CD4-positive, alpha-beta T cell treated with Interleukin-21 for 1 hour (primary cell): ENCODE results near the gene SRGAP3.

Experiments
- DNase-seq: peaks from one replicate; pipeline ENCODE4 v3.0.0-alpha.2; 2020

SRGAP3 gene

DNA sequence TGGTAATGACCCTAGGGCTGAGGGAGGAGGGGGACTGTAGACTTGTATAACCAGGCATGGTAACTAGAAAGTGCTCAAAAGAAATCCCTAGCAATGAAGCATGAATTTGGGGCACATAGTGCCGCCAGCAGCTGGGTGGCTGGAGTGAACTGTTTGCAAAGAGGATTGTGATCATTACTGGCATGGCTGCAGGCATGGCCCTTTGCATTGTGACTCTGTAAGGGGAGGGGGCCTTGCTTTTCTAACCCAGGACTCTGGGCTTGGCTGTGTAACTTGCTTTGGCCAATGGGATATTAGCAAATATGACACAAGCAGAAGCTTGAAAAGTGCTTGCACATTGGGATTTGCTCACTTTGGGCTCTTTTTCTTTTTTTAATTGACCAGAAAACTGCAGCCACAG is 173.7 kb downstream of the SRGAP3 start:
- DNase-seq: no peak

DNA sequence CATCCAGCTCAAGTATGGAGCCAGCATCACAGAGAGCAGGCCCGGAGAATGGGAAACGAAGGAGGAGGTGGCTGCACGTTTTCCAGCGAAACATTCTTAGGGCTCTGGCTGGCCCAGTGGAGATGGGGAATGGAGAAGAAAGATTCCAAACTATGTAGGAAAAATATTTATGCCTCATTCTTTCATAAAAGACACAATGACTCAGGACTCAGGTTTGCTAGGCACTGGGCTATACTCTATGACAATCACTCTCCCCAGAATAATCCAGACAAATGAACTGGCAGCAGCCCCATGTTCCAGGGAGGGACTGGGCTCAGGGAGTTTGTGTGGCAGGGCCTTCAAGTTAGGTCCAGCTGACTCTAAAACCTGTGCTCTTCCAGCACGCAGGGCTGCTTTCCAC is 175.4 kb downstream of the SRGAP3 start:
- no peak for DNase-seq

DNA sequence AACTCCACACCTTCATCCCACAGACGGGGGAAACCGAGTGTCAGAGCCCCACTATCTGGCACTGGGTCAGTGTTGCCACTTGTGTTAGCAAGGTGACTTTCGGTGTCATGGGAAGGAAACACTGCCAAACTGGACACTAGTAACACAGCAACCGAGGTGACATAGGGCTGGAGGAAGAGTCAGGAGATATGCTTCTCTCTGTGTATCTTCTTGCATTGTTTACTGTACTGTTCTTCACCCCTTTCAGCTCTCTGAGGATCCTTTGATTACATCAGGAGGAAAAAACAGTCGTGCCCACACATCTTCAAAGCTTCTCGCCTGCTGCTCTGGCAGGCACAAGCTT is 176.8 kb downstream of the SRGAP3 start:
- DNase-seq: no peak

DNA sequence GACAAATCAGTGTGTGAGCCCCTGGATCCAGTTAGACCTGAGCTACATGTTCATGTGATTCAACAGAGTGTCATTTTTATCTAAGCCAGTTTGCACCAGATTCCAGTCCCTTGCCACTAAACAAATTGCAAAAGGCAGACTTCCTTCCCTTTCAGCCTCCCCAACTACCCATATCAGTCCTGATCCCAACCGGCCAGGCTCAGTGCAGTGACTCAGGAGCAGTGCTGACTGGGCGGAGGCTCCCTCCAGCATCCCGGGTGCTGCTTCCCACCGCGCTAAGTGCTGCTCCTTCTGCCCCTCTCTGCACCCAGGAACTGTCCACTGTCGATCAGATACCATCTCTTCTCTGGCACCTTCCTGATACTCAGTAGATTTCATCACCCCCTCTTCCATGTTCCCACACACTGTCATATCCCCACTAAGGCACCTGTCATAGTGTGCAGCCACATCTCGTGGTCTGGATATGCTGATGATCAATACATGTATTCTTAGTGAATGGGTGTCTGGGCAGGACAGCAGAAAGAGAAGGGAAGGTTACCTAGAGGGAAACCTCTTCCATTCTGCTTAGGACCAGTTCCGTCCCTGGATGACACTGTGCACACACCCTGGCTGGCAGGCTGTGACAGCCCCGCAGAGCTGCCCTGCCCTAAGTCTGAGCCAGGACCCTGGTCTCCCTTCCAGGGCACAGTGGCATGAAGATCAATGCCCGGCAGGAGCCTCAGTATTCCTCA is 177.3 kb downstream of the SRGAP3 start:
- no peak for DNase-seq

DNA sequence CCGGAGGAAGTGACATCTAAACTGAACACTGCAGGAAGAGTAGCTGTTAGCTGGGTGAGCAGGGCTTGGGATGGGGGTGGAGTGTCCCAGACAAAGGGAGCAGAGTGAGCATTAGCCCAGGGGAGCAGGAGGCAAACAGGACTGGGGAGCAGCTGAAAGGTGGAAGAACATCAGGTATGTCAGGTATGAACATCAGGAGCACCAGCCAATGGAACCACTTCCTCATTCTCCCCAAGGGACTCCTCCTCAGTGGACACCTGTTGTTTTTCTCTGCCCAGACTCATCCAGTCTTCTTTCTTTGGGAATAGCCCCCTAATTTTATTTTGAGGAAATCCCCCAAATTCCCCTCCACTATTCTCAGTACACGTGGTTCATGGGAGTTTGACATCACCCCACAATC is 178.5 kb downstream of the SRGAP3 start:
- no peak for DNase-seq

DNA sequence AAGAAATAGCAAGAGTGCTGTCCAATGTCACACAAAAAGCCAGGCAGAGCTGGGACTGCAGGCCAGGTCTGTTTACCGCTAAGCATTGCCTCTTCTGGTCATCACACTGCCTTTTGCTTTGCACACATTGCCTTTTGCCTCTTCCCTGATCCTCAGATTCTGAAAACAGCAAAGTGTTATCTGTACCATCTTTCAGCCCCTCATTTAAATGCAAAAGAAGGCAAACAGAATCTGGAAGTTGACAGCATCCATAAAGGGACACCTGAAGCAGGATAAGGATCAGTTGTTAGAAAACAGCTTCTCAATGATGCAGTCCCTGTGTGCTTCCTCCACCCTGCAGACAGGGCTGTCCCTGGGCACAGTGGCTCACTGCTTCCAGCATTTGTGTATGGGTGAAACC is 179.5 kb downstream of the SRGAP3 start:
- no peak for DNase-seq

DNA sequence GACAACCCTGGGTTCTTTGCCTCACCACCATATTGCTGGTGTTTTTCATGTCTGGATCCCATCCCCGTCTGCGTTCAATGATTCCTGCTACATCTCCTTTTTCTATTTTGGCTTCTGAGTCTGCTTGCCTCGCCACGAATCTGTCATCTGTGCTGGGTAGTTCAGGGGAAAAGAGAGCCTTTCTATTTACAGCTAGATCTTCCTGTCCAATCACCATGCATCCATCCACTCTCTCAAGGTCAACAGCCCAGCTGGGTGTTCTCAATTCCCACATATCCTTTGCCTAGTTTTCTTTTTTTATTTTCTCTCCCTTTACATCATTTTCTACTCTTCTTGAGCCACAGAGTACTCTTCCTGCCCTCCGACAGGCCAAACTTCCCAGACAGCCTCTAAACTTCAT is 181.4 kb downstream of the SRGAP3 start:
- no peak for DNase-seq

DNA sequence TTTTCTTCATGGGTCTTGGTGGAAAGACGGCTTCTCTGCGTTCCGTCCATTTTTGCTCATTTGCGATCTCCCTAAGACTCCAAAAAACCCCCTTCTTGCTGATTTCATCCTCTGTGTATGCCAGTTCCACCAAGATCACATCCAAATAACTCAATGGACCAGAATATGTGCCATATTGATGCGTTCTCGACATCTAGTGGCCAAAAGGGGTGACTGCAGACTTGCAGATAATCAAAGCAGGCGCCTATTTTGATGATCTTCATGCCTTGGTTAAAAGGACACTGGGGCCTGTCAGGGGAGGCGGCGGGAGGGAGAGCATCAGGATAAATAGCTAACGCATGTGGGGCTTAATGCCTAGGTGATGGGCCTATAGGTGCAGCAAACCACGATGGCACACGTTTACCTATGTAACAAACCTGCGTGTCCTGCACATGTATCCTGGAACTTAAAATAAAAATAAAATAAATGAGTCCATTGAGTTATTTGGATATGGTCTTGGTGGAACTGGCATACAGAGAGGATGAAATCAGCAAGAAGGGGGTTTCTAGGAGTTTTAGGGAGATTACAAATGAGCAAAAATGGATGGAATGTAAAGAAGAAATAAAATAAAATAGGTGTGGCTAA is 182.0 kb downstream of the SRGAP3 start:
- DNase-seq: peak; percentile 28

DNA sequence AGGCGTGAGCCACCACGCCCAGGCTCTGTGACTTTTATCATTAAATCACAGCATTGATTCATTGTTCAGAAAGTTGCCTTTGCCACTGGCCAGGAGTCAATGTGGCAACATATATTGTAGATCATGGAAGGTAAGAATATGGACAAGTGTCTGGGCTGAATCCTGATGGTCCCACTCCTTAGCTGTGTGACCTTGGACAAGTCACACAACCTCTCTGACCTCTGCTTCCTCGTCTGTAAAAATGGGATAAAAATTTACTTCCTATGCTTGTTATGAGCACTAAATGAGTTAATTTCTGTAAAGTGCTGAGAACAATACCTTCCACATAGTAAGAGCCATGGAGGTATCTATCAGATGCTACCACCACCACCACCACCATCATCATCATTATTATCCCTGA is 182.7 kb downstream of the SRGAP3 start:
- DNase-seq: no peak

DNA sequence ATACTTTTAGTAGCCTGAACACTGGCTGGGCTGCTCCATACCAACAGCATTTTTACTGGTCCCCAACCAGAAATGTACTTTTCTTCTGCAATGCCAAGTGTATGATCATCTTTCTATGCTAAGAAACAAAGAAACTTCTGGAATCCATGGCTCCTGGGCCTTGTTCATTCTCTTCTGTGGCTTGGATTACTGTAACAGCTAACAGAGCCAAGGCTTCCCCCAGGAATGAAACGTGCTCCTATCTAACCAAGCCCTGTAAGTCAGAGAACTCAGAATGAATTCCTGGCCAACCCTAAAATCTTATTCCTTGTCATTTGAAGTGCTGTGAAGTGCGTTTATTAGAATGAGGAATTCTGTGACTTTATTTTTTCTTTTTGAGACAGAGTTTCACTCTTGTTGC is 183.3 kb downstream of the SRGAP3 start:
- DNase-seq: no peak

DNA sequence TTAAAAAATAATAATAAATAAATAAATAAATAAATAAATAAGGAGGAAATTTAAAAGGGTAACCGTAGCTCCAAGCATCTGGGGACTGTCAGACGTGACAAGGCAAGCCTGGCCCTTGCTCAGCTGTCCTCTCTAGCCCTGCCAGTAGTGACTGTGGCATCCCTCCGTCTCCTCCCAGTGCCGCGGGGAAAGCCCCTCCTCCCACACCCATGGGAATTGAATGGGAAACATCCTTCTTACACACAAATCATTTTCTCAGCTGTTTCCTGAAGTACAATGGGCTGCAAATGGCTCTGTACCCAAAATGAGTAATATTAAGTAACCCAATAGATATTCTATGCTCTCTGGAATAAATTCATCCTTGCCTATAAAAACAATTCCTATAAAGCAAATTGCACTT is 184.6 kb downstream of the SRGAP3 start:
- DNase-seq: no peak

DNA sequence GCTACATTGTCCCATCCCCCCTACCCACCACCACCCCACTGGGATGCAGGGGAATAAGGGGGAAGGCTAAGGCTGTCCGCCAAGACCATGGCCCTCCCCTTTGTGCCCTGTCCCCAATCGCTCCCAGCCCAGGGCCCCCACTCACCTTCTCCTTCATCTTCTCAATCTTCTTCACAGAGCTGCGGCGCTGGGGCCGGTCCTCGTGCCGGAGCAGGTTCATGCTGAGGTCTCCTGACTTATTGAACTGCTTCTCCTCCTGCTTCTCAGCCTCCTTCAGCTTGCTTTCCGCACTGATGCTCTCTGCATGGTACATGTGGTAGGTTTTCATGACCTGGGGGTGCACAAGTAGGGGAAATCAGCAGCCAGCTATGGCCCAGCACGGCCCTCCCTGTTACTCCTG is 185.2 kb downstream of the SRGAP3 start:
- DNase-seq: no peak

DNA sequence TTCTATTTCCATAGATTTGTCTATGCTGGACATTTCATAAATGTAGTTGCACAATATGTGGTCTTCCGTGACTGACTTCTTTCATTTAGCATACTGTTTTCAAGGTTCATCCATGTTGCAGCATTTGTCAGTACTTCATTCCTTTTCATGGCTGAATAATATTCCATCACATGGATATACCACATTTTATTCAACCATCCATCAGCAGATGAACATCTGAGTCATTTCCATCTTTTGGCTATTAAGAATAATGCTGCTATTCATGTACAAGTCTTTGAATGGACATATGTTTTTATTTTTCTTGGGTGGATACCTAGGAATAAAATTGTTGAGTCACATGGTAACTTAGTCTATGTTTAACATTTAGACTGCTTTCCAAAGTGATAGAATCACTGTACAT is 186.9 kb downstream of the SRGAP3 start:
- DNase-seq: no peak

DNA sequence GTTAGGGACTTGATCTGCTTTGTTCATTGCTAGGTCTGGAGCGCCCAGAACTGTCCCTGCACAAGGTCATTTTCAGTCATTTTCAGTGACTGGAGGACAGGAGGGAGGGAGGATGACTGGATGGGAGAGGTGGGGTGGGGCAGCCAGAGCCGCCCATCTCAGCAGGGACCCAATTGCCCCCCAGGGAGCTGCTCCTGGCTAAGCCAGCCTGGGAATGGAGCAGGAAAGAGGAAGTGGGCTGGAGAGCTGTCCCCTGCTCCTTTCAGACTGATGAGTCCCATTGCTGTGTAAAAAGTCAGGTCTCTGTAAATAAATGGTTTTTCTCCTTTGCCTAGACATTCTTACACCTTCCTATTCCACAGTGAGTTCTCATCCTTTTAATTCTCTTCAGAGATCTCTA is 187.8 kb downstream of the SRGAP3 start:
- no peak for DNase-seq

DNA sequence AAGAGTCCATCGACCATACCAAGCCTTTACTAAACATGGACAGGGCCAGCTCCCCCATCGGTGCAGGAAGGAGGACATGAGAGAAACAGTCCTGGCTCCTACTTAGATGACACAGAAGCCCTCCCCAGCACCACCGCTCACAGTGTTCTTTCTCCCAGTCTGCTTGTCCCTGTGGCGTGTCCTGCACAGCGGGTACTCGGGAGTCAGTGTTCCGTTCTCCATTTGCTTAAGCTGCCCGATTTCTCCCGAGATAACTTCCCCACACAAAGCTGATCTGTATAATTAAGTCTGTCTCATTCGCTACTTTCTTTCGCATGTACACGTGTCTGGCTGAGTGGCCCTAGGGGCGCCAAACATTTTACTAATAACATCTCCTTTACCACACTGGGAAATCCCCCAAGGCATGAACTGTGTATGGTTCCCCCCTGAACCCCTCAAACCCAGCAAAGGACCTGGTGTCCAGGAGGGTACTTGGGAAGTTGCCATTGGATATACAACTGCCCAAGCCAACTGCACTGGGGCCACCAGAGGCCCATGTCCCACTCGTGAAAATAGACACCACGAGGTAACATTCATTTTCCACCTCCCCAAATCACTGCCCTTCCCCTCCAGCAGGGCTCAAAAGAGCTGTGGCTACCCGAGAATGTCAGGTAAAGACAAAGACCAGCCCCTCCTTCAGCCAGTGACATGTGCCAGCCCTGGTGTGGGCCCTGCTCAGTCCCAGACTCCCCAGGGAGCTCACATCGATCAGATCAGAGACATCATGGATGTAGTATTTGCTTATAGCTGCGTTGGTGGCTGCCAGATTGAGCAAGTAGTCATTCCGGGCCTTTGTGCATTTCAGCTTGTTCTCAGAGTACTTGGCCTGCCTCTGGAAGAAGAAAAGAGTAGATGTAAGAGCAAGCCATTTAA is 189.7 kb downstream of the SRGAP3 start:
- DNase-seq: no peak

DNA sequence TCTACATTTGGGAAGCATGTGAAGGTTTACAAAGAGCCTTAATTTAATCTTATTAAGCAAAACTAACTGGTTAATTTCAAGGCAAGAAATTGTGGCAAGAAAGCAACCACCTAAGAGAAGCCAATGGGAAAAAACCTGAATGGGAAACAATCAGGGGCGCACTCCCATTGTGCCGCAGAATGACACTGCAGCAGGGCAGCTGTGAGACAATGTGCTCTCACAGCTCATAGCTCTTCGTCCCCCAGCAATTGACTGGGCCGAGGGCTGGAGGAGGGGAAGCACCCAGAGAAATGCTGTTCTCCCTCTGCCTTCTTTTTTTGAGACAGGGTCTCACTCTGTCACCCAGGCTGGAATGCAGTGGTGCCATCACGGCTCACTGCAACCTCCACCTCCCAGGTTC is 192.9 kb downstream of the SRGAP3 start:
- DNase-seq: no peak

DNA sequence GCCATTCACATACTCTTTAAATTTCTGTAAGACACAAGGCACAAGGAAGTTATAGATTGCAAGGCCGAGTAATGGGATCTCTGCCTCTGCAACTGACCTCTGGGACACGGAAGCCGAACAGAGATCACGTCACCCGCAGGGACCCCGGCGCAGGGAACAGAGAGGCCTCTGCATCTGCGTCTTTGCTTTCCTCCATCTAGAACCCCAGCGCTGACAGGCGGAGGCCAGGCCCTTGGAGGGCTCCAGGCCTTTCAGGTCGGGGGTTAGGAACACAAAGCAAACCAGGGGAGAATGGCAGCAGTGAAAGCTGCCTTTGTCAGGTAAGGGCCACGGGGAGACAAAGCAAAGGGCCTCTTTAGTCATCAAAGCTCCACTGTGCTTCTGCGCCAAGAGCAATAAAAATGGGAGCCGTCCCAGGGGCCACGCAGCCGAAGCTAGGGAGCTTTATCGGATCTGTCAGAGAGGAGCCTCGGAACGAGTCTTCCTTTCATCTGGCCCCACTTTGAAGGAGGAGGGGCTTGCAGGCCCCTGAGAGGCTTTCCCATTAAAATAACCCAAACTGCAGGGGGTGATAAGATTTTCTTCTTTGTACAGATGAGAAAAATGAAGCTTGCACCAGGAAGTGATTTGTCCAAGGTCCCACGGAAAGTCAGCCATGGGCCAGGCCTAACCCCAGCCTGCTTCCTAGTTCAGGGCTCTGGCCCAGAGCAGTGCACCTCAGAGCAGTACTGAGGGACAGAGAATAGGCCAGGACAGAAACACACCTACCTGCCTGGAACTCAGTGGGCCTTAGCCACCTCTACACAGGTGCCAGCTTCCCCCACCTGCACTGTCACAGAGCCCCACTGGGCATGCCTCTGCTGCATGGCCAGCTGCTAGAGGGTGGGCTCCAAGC is 201.7 kb downstream of the SRGAP3 start:
- DNase-seq: no peak

DNA sequence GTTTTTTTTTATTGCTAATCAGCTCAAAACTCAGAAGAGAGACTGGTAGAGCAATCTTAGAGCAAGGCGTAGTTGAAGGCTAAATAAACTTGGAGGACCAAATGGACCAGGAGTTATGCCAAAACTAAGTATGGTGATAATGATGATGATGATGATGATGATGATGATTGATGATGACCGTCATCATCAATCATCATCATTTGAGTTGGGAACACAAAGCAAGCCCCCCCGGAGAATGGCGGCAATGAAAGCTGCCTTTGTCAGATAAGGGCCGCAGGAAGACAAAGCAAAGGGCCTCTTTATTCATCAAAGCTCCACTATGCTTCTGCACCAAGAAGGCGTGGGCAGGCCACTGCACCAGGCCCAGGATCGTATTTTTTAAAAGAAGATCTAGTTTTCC is 204.1 kb downstream of the SRGAP3 start:
- DNase-seq: no peak

DNA sequence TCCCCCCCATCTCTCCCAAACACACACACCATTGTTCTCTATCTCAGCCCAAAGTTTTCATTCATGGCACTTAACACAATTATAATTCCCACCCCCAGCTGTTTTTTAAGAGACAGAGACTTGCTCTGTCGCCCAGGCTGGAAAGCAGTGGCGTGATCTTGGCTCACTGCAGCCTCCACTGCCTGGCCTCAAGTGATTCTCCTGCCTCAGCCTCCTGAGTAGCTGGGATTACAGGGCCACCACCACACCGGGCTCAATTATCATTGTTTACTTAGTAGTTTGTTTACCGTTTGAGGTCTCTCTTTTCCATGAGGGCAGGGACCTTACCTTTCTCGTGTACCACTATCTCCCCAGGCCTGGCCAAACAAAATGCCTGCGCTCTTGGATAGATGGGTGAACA is 206.4 kb downstream of the SRGAP3 start:
- no peak for DNase-seq

DNA sequence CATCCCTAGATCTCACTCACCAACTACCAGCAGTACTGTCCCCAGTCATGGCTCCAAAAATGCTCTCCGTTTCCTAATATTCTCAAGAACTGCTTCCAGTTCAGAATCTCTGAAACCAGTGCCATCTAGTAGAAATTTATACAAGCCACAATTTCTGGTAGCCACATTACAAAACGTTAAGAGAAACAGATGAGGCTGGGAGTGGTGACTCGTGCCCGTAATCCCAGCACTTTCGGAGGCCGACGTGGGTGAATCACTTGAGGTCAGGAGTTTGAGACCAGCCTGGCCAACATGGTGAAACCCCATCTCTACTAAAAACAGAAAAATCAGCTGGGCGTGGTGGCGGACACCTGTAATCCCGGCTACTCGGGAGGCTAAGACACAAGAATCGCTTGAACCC is 207.8 kb downstream of the SRGAP3 start:
- DNase-seq: no peak

DNA sequence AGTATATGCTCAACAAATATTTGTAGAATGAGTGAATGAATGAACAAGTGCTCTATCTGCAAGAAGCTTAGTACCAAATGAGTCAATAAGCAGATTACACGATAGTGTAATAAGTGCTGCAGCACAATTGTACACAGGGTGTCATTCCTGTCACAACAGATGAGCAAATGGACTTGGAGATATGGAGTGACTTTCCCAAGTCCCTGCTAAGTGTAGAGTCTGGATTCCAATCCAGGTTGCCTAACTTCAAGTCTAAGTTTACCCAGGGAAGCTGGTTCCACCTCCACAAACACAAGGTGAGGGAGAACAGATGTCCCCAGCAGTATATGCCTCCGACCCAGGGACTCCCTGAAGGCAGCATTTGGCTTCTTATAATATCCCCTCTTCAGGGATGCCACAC is 208.4 kb downstream of the SRGAP3 start:
- no peak for DNase-seq

DNA sequence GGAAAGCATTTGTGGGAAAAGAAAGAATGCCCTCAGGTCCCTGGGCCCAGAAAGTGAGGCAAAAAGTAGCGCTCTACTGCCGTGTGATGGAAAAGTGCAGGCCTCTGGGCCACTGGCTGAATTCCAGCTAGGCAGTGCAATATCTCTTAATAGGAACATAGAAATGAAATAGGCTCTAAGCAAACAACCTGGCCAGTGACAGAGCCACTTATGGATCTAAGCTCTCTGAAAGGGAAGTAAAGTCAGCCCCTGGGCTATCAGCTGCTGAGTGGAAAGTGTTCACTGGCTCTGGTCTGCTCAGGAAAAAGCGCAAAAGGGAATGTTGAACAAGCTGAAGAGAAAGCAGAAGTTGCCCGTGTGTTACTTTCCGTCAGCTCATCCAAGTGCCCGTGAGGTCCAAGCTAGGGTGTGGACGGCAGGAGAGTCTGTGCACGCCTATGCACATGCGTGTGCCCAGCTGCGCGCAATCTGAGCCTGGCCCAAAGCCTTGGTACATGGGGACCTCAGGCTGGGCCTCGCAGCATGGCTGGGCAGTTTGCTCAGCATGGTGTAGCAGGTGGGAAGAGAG is 212.2 kb downstream of the SRGAP3 start:
- no peak for DNase-seq
